Hepatocyte (in vitro differentiated cells): Measurements from ENCODE around the gene DGKG. TPM values are rescaled to one million over a fixed set of nuclear protein-coding genes. Genes with fewer than 3 reads are reported as not detected.

Experiments used
- DNase-seq: peaks from one replicate; pipeline ENCODE4 v3.0.0-alpha.2; 2016; ENCODE audit warnings: low spot score
- H2AFZ ChIP-seq: fragments of 200-600 bp; sonication (generic); 2 replicates; pipeline ENCODE4 v1.6.0; 2016; ENCODE audit warnings: antibody characterized with exemption, mild to moderate bottlenecking
- H3K27ac ChIP-seq: fragments of 200-600 bp; sonication (generic); 2 replicates; pipeline ENCODE4 v1.5.1; 2016; ENCODE audit warnings: mild to moderate bottlenecking
- H3K27me3 ChIP-seq: fragments of 200-600 bp; sonication (generic); 2 replicates; pipeline ENCODE4 v1.6.1; 2016
- H3K36me3 ChIP-seq: fragments of 200-600 bp; sonication (generic); replicated peaks from 2 replicates; pipeline ENCODE4 v1.5.1; 2016; ENCODE audit warnings: low read depth; ENCODE audit not compliant: insufficient read depth
- H3K4me1 ChIP-seq: fragments of 200-600 bp; sonication (generic); 2 replicates; pipeline ENCODE4 v1.5.1; 2016; ENCODE audit warnings: mild to moderate bottlenecking, moderate library complexity; ENCODE audit not compliant: insufficient read depth
- H3K4me2 ChIP-seq: fragments of 200-600 bp; sonication (generic); 2 replicates; pipeline ENCODE4 v1.6.0; 2016
- H3K4me3 ChIP-seq: fragments of 200-600 bp; sonication (generic); 2 replicates; pipeline ENCODE4 v1.5.1; 2016; ENCODE audit warnings: mild to moderate bottlenecking
- H3K79me2 ChIP-seq: fragments of 200-600 bp; sonication (generic); 2 replicates; pipeline ENCODE4 v1.6.0; 2017; ENCODE audit warnings: mild to moderate bottlenecking
- H3K9me2 ChIP-seq: fragments of 200-600 bp; sonication (generic); replicated peaks from 2 replicates; pipeline ENCODE4 v1.6.0; 2017; ENCODE audit warnings: mild to moderate bottlenecking; ENCODE audit not compliant: insufficient read depth
- H3K9me3 ChIP-seq: fragments of 200-600 bp; sonication (generic); 2 replicates; pipeline ENCODE4 v1.5.1; 2016; ENCODE audit warnings: low read depth, mild to moderate bottlenecking
- H4K20me1 ChIP-seq: fragments of 200-600 bp; sonication (generic); 2 replicates; pipeline ENCODE4 v1.6.0; 2016; ENCODE audit warnings: mild to moderate bottlenecking; ENCODE audit not compliant: insufficient read depth, poor library complexity, severe bottlenecking
- CTCF ChIP-seq: fragments of 200-600 bp; sonication (generic); IDR thresholded peaks from 2 replicates; pipeline ENCODE4 v1.5.1; 2016; ENCODE audit warnings: antibody characterized with exemption, mild to moderate bottlenecking; ENCODE audit not compliant: poor library complexity
- EZH2 ChIP-seq: fragments of 200-600 bp; sonication (generic); IDR thresholded peaks from 2 replicates; pipeline ENCODE4 v1.6.1; 2016; ENCODE audit warnings: antibody characterized with exemption, mild to moderate bottlenecking, borderline replicate concordance
- EZH2phosphoT487 ChIP-seq: fragments of 200-600 bp; sonication (generic); IDR thresholded peaks from one replicate; pipeline ENCODE4 v1.6.1; 2018; ENCODE audit warnings: antibody characterized with exemption, mild to moderate bottlenecking, low read depth, moderate library complexity; ENCODE audit not compliant: unreplicated experiment, severe bottlenecking
- WGBS: methylation state at CpG from one replicate; pipeline ENCODE4 v1.1.6; 2016; ENCODE audit warnings: low lambda C conversion rate; ENCODE audit errors: missing lambda C conversion rate; 5-methylcytosine and 5-hydroxymethylcytosine counted together
- polyA plus RNA-seq: library from polyadenylated mRNA; unstranded; fragments of >200 nt; fragmentation: Nextera tagmentation; extraction: Ambion mirVana; gene quantifications from 2 replicates; pipeline ENCODE4 v1.2.1, GENCODE V29; 2016
- total RNA-seq: library from RNA; depleted of rRNA; stranded (reverse); fragments of >200 nt; gene quantifications from 2 replicates; pipeline ENCODE4 v1.2.3, GENCODE V29; 2014

DGKG gene
- total and polyA plus RNA-seq, 2 experiments from 2014 or later: not detected

- H3K79me2 ChIP-seq: no peaks in the 10 kb centered on the region
- no peak overlapping the region for H3K4me3 ChIP-seq
- H3K27ac ChIP-seq: no peak overlapping the region
- TF ChIP-seq EZH2phosphoT487 (no peak), CTCF (no peak), EZH2 (no peak)
- no peaks in the 10 kb centered on the region for H4K20me1 ChIP-seq
- no peak overlapping the region for H2AFZ ChIP-seq
- H3K4me1 ChIP-seq: no peaks in the 10 kb centered on the region
- H3K4me2 ChIP-seq: no peak overlapping the region
- no peak for DNase-seq
- H3K36me3 ChIP-seq: no peaks in the 10 kb centered on the region
- peaks cover 42% of the 10 kb centered on the region for H3K27me3 ChIP-seq
- H3K9me3 ChIP-seq: no peaks in the 10 kb centered on the region
- 73% methylated on average over 8 of the region's 8 CpGs for WGBS
- no peaks in the 10 kb centered on the region for H3K9me2 ChIP-seq
Observed at GRCh38 chr3:186367631-186368030, 5.6 kb upstream of the DGKG start.

GRCh38 chr3:186366206-186366605 is 4.2 kb upstream of the DGKG start:
- peaks cover 4% of the 10 kb centered on the region for H3K4me1 ChIP-seq
- H4K20me1 ChIP-seq: no peaks in the 10 kb centered on the region
- H3K9me2 ChIP-seq: no peaks in the 10 kb centered on the region
- no peak overlapping the region for H3K4me2 ChIP-seq
- no peaks in the 10 kb centered on the region for H3K79me2 ChIP-seq
- no peak overlapping the region for H3K4me3 ChIP-seq
- DNase-seq: no peak
- no peaks in the 10 kb centered on the region for H3K9me3 ChIP-seq
- no peaks in the 10 kb centered on the region for H3K36me3 ChIP-seq
- no peak overlapping the region for H3K27ac ChIP-seq
- 88% methylated on average over 1 of the region's 1 CpG for WGBS
- peaks cover 57% of the 10 kb centered on the region for H3K27me3 ChIP-seq
- TF ChIP-seq CTCF (no peak), EZH2phosphoT487 (no peak), EZH2 (no peak)
- no peak overlapping the region for H2AFZ ChIP-seq

GRCh38 chr3:186365202-186365974 is 3.4 kb upstream of the DGKG start:
- peaks cover 65% of the 10 kb centered on the region for H3K27me3 ChIP-seq
- 80% methylated on average over 11 of the region's 11 CpGs for WGBS
- H3K79me2 ChIP-seq: no peaks in the 10 kb centered on the region
- H3K4me2 ChIP-seq: no peak overlapping the region
- no peak for DNase-seq
- H3K36me3 ChIP-seq: no peaks in the 10 kb centered on the region
- H2AFZ ChIP-seq: no peak overlapping the region
- no peak for TF ChIP-seq CTCF
- TF ChIP-seq EZH2phosphoT487: no peak
- TF ChIP-seq EZH2: no peak
- H3K9me3 ChIP-seq: no peaks in the 10 kb centered on the region
- H4K20me1 ChIP-seq: no peaks in the 10 kb centered on the region
- H3K9me2 ChIP-seq: no peaks in the 10 kb centered on the region
- H3K4me1 ChIP-seq: peaks cover 10% of the 10 kb centered on the region
- H3K27ac ChIP-seq: no peak overlapping the region
- no peak overlapping the region for H3K4me3 ChIP-seq
